Limb (tissue), 2 donors: ENCODE measurements around the gene CARD19.
A peak's percentile ranks its signal among the peaks of the same experiment; 100 is the strongest.
"Not testable (repeated sequence)": the region's sequence is repeated elsewhere in the genome, so short reads cannot be mapped to it uniquely, and the experiment has no call there.

Source experiments
- DNase-seq, 2 donors: peaks; one replicate each; pipeline ENCODE4 v3.0.0-alpha.2; 2016; ENCODE audit errors: extremely low spot score in 2 of 2

CARD19 gene

DNA sequence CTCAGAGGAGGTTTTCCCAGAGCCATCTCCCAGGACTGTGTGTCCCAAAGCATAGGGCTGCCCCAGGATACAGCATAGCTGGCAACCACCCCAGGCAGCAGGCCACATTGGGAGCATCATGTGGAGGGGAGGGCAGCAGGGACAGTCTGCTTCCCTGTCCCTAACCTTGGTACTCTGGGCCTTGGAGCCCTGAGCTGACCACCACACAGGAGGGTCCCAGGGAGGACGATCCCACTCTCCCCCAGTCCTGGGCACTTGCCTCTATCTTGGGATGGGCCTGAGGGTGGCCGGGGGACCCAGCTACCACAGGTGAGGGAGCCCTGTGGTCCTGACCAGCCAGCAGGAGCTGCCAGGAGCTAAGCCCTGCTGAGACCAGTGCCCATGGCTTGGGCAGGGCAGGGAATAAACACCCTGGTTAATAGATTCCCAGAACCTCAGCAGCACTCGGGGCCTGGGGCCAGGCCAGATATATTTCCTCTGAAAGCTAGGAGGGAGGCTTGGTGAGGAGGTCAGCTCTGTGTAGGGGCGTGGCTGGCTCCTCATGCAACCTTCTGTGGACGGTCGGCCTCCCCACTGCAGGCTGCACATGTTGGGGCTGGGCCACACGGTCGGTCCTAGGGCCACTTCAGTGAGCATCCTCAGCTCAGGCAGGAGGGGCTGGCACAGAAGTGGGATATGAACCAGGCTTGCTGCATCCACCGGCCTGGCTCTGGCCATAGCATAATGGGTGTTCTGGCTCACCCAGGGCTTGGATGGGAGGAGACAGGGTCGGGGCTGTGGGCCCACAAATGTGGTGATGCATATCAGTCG lies 33.9 kb downstream of the CARD19 start:
- no peak for DNase-seq

DNA sequence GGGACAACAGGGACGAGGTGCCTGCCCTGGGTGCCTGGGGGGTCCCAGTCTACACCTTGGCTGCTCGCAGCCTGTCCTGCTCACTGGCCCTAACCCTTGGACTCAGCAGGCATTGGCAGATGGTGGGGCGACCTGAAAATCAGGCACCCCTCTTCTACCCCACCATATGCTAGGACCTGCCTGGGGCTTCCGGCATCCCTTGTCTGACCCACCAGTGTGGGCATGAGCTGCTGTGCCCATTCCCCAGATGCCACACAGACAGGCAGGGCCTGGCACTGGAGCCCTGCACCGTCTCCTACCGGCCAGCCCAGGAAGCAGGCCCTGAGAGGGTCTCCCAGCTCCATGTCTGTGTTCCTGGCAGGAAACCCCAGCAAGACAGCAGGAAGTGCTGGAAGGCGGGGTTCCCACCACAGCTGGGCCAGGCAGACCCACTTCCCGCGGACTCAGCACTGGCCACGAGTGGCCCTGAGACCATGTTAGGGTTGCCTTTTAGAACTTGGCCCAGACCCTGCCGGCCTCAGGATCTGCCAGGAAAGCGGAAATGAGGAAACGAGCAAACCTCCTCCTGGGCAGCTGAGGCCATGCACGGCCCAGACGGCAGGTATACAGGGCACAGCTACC lies 35.0 kb downstream of the CARD19 start:
- peak in 1 of 2 donors; percentile 34 for DNase-seq

DNA sequence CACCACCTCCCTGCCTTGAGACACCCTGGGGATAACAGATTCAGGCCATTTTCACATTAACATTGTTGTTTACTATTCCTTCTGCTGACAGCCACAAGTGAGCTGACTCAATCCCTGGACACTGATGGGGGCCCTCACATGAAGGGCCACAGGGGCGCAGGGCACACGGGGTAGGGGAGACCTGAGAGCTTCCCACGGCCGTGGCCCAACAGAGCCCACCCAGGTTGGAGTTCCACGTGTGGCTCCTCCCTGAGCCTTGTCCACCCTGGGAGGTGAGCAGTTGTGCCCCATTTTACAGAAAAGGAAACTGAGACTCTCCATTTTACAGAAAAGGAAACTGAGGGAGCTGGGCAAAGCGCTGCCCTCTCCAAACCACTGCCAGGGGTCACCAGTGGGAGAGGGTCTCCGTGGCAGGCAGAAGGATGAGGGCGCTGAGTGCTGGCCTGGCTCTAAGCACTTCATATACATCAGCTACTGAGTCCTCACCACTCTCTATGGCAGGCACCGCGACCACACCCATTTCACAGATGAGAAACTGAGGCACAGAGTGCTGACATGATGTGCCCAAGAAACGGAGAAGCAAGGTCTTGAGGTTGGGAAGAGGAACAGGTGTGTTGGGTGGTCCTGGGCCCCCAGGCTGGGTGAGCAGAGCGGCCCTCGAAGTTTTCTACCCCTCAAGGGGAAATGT lies 35.7 kb downstream of the CARD19 start:
- peak in 1 of 2 donors; percentile 23 for DNase-seq

DNA sequence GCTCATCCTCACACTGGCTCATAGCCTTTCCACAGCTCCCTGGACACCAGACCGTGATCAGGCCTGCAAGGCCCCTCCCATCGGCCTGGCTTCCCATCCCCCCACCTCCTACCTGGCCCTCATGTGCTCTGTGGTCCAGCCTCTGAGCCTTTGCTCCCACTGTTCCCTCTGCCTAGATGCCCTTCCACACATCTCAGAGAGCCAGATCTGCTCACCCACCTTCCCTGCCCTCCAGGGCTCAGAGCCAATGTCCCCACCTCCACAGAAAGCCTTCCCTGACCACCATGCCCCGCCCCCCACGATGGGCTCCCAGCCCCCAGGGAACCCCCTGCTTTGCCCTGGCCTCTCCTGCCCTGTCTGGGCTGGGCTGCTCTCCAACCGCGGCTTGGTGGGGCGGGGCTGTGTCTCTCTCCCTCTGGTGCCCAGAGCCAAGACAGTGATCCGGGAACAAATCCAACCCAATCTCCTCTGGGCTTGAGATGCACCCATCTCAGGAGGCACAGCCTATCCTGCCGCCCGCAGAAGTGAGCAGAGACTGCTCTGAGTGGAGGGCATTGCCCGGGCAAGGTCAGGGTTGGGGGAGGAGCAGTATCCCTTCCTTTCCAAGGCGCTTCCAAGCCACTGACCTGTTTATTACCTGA lies 36.4 kb downstream of the CARD19 start:
- DNase-seq, result peak in 1 of 2 donors; percentile 51

DNA sequence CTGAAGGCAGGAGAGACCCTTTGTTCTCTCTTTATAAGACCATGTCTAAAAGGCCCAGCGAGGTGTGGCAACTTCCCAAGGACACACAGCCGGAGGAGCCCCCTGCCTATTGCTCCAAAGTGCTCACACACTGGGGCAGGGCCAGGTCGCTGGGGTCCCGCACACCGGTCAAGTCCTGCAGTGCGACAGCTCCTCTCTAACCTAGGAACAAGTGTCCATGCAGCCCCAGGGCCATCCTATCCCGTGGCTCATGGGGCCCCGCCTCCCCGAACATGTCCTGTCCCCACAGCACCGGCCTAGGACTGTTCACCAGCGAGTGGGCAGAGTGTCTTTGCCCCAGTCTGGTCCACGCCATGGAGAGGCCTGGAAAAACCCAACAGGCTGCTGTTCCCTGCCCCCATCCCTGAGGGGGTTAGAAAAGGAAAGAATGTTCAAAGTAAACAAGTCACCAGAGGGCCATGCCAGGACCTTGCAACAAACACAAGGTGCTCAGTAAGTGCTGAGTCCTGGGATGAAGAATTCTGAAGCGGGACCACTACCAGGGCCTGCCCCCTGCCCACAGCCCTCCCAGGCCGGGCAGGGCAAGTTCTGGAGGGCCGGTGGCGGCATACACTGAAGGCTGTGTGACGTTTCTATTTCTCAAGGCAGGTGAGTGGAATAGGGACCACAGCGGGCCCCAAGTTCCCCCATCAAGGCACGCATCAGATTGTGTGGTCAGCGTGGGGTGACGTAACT lies 37.1 kb downstream of the CARD19 start:
- DNase-seq, result peak in 1 of 2 donors; percentile 45

DNA sequence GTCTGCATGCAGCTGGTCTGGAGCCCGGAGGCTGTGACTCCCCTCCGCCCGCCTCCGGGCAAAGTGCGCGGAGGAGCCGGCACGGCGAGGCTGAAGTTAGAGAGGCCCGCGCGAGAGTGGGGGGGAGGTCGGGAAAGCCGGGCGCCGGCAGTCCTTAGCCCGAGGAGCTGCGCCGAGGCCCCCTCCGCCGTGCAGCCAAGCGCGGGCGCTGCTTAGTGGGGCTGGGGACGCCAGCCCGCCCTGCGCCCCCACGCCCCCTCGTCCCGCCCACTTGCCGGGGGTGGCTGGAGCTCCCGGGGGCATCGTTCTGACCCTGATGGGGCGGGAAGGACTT lies 37.6 kb downstream of the CARD19 start:
- peak; percentile 51 to 80 for DNase-seq

DNA sequence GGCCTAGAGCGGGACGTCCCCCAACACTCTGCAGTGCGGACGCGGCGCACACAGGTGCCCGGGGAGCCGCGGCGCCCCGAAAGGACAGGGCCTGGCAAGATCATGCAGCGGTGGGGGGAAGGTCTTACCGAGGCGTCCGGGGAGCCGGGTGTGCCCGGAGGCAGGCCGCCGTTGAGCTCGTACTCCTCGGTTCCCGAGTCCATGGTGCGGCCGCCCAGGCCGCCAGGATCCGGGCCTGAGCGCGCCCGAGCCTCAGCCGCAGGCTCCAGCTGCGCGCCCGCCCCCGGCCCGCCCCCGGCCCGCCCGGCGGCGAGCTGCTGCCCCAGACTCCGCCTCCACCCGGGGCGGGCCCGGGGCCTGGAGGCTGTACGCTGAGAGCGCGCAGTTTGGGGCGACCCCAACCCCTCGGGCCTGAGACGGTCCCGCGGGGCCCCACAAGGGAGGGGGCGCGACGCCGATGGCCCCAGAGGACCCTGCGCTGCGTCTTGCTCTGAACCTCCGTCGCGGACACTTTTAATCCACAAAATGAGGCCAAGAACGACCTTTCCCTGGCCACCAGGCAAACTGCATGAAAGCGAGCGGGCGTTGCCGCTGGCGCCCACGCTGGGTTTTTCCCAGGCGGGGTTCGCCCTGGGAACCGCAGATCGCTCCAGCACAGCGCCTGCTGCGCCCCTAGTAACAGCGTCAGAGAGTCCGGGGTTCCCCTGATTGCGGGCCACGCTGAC lies 38.2 kb downstream of the CARD19 start, which contains the start of gene NINJ1:
Gene NINJ1, minus strand, starts transcription at position 237 of the 725 bp plus-strand sequence. Its CDS starts 34 bp downstream, at position 203.
- DNase-seq, result peak; percentile 86

DNA sequence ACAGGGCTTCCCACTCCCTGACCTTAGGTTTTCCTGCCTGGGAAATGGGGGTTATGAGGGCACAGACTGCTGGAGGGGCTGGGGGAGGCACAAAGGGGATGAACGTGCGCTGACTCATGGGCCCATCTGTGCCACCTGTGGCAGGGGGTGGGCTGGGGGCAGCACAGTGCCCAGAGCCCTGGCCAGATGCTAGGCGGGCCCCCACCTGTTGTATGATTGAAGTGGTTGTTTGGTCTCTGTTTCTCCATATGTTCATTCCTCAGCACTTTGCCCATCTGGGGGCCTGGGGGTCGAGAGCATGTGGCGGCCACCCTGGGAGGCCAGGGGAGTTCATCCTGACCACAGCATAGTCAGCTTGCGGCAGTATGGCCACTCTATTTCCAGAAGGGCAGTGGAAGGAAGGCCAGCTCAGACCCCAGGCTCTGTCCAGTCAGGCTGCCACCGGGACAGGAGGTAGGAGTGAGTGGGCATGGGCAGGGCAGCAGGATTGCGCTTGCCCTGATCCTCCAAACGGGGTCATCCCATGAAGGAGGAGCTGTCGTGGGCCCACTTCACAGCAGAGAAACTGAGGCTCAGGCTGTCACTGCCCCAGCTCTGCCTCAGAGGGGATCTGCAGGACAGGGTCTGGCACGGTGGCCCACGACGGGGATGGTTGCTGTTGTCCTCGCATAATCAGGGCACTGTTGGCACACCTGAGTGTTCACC lies 38.9 kb downstream of the CARD19 start:
- DNase-seq, result peak in 1 of 2 donors; percentile 25

DNA sequence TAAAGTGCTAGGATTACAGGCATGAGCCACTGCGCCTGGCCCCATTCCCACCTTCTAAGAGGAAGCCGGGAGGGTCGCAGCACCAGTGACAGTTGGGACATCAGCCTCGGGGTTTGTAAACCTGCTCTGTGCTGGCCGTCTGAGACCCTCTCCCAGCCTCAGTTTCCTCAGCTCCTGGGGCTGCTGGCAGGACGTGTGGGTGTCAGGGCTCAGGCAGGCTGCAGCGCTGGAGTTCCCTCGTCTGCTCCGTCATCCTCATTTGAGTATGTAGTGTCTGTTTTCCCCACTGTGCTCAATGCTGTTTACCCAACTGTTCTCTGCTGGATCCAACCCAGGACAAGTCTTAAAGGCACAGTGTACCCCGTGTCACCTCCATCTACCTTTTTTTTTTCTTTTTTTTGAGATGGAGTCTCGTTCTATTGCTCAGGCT lies 40.0 kb downstream of the CARD19 start:
- DNase-seq, result peak in 1 of 2 donors; percentile 16

DNA sequence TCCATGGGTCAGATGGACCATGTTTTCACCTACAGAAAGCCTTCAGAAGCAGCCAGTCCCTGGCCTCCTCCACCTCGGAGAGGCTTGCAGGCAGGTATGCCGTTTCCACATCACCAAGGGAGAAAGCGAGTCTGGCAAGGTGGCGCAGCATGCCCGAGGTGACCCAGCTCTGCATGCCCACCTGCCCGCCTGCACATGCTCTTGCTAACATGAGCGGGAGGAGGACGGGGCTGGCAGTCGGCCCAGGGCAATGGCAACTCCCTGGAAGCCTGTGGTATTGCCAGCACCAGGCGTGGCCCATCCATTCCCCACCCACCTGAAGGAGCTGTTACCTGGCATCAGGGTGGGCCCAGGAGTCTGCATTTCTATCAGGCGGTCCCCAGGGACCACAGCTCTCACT lies 41.3 kb downstream of the CARD19 start:
- DNase-seq, result peak in 1 of 2 donors; percentile 25

DNA sequence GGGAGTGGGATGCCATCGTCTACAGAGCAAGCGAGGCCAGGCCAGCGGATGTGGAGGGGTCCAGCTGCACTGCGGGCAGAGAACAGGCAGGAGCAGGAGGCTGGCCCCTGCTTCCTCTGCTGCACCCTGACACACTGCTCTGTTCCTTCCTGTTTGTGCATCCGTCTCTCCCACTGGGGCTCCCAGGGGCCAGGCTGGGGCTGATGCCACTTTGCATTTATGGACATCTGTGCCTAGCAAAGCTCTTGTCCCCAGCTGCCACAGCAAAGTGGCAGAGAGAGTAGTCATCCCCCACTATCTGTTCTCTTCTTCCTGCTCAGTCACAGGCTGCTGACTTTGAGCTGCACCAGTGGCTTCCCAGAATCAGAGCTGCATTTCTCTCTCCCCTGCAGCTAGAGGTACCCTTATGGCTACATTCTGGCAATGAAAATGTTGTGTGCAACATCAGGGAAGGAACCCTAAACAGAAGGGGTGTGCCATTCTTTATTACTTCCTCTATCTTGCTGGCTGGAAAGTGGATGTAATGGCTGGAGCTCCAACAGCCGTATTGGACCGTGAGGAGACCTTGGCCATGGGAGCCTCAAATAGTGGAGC lies 42.3 kb downstream of the CARD19 start:
- no peak for DNase-seq

DNA sequence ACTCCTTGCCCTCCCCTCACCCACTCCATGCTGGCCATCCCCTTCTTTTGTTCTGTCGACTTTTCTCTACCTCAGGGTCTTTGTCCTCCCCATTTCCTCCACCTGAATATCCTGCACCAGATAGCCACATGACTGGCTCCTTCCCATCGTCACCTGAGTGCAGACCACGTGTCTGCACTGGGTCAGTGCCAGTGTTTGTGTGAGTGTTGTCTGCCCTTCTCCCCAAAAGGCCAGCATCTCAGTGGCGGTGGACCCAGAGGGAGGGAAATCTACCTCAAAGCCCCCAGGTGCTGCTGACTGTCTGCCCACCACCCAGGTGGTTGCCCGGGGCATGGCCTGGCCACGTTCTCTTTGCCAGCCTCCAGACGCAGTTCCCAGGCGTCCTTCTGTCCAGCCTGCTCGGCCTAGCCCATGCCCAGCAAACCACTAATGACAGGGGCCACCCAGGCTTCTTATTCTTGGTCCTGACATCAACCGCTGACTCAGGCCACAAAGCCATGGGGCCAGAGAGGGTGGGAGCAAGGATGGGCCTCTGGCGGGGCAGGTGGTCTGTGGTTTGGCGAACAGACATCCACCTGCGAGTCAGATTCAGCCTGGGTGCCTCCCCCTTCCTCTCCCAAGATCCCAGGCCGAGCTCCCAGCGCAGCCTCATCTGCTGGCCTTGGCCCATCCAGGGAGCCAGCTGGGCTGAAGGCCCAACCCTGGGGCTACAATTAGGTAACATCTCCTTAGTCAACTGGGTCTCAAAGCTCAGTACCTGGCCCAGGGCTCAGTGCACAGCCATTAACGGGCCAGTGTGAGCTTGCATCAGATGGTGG lies 43.6 kb downstream of the CARD19 start:
- peak in 1 of 2 donors; percentile 21 for DNase-seq

DNA sequence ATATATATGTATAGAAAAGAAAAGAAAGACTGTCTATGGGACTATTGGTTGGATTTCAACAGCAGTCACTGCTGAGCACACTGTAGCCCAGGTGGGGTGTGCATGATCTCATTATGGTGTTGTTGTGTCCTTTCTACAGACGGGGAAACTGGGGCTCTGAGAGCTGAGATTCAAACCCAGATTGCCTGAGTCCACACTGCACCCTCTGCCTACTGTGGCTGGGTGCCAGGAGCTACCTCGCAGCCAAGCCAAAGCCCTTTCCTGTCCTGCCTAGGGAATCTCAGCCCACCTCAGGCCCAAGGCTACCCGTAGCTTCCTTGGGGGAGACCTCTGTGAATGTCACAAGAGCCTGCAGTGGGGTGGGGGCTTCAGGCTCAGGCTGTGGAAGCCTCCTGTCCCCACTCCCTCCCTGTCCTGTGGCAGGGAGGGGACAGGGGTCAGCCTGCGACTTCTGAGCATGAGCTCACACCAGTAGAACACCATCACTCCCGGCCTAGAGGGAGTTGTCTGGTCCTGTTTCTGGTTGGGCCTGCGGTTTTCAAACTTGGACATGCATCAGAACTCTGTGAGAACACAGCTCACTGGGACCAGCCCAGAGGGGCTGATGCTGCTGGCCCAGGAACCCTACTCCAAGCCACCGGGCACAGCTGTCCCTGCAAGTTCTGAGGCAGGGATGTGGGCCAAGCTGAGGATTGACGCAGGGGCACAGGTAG lies 45.9 kb downstream of the CARD19 start:
- no peak for DNase-seq

DNA sequence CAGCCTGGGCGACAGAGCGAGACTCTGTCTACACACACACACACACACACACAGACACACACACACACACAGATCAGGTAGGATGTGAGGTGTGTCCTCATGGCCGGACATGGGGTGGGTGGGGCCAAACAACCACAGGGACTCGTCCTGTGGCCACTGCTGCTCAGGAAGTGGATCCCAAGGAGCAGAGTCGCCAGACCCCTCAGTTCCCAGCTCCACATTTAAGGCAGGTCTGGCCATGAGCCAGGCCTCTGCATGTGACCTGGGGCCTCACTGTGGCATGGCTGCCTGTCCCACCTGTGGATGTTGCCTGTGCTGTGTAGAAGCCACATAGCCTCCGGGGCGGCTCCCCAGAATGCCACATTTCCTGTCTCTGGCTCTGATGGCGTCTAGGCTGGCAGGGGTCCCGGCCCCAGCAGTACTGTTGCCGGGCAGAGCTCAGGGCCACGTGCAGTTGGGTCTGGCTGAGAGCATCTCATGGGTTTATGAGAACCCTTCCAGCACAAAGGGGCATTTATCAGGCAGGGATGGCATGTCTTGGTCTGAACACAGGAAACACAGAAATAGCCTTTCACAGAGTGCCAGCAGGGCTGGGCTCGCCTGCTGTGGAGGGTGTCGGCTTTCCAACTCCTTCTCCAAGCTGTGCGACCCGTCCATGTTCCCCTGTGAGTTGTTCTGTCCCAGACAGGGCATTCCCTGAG lies 48.0 kb downstream of the CARD19 start:
- DNase-seq, result peak in 1 of 2 donors; percentile 69

DNA sequence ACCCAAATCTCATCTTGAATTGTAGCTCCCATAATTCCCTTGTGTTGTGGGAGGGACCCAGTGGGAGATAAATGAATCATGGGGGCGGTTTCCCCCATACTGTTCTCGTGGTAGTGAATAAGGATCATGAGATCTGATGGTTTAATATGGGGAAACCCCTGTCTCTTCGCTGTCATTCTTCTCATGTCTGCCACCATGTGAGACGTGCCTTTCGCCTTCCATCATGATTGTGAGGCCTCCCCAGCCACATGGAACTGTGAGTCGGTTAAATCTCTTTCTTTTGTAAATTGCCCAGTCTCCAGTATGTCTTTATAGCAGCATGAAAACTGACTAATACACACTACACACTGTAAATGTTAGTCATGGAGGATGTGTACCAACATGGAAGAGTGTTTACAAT lies 50.7 kb downstream of the CARD19 start:
- not testable (repeated sequence) for DNase-seq

DNA sequence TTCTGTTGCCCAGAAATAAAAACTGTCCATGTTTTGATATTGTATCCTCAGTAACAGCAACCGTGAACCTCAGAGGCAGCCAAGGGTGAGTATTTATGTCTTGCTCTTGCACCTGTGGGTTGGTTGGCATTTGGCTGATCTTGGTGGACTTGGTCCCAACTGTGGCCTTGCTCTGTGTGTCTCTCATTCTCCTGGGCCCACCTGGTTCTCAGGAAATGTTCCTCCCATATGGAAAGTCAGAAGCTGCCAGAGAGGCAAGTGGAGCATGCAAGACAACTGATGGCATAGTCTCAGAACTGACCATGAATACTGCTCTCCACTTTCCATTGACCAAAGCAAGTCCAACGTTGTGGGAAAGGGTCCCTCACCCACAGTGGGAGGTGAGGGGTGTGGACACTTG lies 51.6 kb downstream of the CARD19 start:
- no peak for DNase-seq

DNA sequence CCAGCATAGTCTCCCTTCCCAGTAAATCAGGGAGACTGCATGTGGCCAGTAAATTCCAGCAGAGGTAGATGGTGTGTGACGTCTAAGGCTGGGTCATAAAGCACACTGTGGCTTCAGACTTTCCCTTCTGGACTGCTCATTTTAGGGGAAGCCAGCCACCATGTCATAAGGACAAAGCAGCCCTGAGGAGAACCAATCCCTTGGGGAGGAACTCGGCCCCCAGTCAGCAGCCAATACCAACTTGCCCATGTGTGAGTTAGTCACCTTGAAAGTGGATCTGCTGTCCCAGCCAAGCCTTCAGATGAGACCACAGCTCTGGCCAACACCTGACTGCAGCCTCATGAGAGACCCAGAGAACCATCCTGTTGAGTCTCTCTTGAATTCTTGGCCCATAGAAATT lies 52.7 kb downstream of the CARD19 start:
- no peak for DNase-seq
